ENCODE results near the gene PRDM16.

PRDM16 gene

GRCh38 chr1:3349161-3349967, 280.4 kb downstream of the PRDM16 start:
- no peak for DNase-seq

- no peak for DNase-seq
Observed at GRCh38 chr1:3349968-3350299, 280.9 kb downstream of the PRDM16 start.

GRCh38 chr1:3350506-3351261, 281.7 kb downstream of the PRDM16 start:
- no peak for DNase-seq

- DNase-seq = no peak
Observed at GRCh38 chr1:3351449-3352298, 282.7 kb downstream of the PRDM16 start.

GRCh38 chr1:3352299-3352951, 283.4 kb downstream of the PRDM16 start:
- DNase-seq = no peak

- no peak for DNase-seq
Observed at GRCh38 chr1:3352952-3353331, 283.9 kb downstream of the PRDM16 start.

- no peak for DNase-seq
Observed at GRCh38 chr1:3353876-3354275, 284.9 kb downstream of the PRDM16 start.

GRCh38 chr1:3355089-3355488, 286.1 kb downstream of the PRDM16 start:
- DNase-seq = no peak

- no peak for DNase-seq
Observed at GRCh38 chr1:3355894-3356826, 287.2 kb downstream of the PRDM16 start.

- no peak for DNase-seq
Observed at GRCh38 chr1:3356827-3357460, 287.9 kb downstream of the PRDM16 start.

GRCh38 chr1:3357526-3358297, 288.7 kb downstream of the PRDM16 start:
- no peak for DNase-seq

- DNase-seq = no peak
Observed at GRCh38 chr1:3359351-3359750, 290.3 kb downstream of the PRDM16 start.

- no peak for DNase-seq
Observed at GRCh38 chr1:3359756-3360440, 290.9 kb downstream of the PRDM16 start.

- no peak for DNase-seq
Observed at GRCh38 chr1:3360646-3361257, 291.7 kb downstream of the PRDM16 start.

- no peak for DNase-seq
Observed at GRCh38 chr1:3363023-3363422, 294.0 kb downstream of the PRDM16 start.

GRCh38 chr1:3363756-3364155, 294.8 kb downstream of the PRDM16 start:
- no peak for DNase-seq

GRCh38 chr1:3364551-3364950, 295.5 kb downstream of the PRDM16 start:
- no peak for DNase-seq

GRCh38 chr1:3364983-3365382, 296.0 kb downstream of the PRDM16 start:
- DNase-seq = no peak

- DNase-seq = no peak
Observed at GRCh38 chr1:3365523-3366125, 296.6 kb downstream of the PRDM16 start.
